Measurements from ENCODE around the gene GPC5. TPM values are rescaled to one million over a fixed set of nuclear protein-coding genes. Genes with fewer than 3 reads are reported as not detected.
"Not testable (repeated sequence)": the region's sequence is repeated elsewhere in the genome, so short reads cannot be mapped to it uniquely, and the experiment has no call there.

Gene GPC5
- polyA plus RNA-seq, 6 donors from 2014 or later, result 0.30 to 1.0 (median 0.40) TPM; not detected in 3

- DNase-seq, result no peak
- Mint-ChIP-seq H3K27me3 (no peaks in the 10 kb centered on the region), H3K4me1 (no peaks in the 10 kb centered on the region), H3K9me3 (peaks cover 0 to 9% (median 2%) of the 10 kb centered on the region in 7 donors), H3K4me3 (no peak overlapping the region), H3K27ac (peak overlapping the region in 1 of 6 donors; percentile 45), H3K36me3 (no peaks in the 10 kb centered on the region)
- ATAC-seq (ENCODE audit: low read depth in 2 of 2), result no peak
These were observed 366.1 kb downstream of the GPC5 start for GRCh38 chr13:91764527-91764926.

GRCh38 chr13:91767651-91768050, 369.2 kb downstream of the GPC5 start:
- Mint-ChIP-seq H3K36me3 (no peaks in the 10 kb centered on the region), H3K9me3 (peaks cover 0 to 9% (median 0%) of the 10 kb centered on the region in 7 donors), H3K27me3 (no peaks in the 10 kb centered on the region), H3K4me3 (no peak overlapping the region), H3K27ac (no peak overlapping the region), H3K4me1 (no peaks in the 10 kb centered on the region)
- ATAC-seq (ENCODE audit: low read depth in 2 of 2) (no peak), DNase-seq (no peak)

- no peak overlapping the region for H3K27ac Mint-ChIP-seq
- ATAC-seq (ENCODE audit: low read depth in 2 of 2) (no peak), DNase-seq (no peak)
- H3K9me3 Mint-ChIP-seq, result peaks cover 0 to 9% (median 0%) of the 10 kb centered on the region in 7 donors
- no peaks in the 10 kb centered on the region for H3K36me3 Mint-ChIP-seq
- H3K27me3 Mint-ChIP-seq, result no peaks in the 10 kb centered on the region
- H3K4me1 Mint-ChIP-seq, result no peaks in the 10 kb centered on the region
- no peak overlapping the region for H3K4me3 Mint-ChIP-seq
These were observed 370.3 kb downstream of the GPC5 start for GRCh38 chr13:91768746-91769145.

- no peak overlapping the region for H3K4me3 Mint-ChIP-seq
- peaks cover 0 to 4% (median 0%) of the 10 kb centered on the region in 7 donors for H3K9me3 Mint-ChIP-seq
- H3K36me3 Mint-ChIP-seq, result no peaks in the 10 kb centered on the region
- H3K4me1 Mint-ChIP-seq, result no peaks in the 10 kb centered on the region
- DNase-seq, result no peak
- no peak overlapping the region for H3K27ac Mint-ChIP-seq
- no peak for ATAC-seq (ENCODE audit: low read depth in 2 of 2)
- no peaks in the 10 kb centered on the region for H3K27me3 Mint-ChIP-seq
These were observed 372.8 kb downstream of the GPC5 start for GRCh38 chr13:91771229-91771628.

- H3K4me1 Mint-ChIP-seq, result no peaks in the 10 kb centered on the region
- no peak overlapping the region for H3K27ac Mint-ChIP-seq
- peaks cover 0 to 4% (median 0%) of the 10 kb centered on the region in 7 donors for H3K9me3 Mint-ChIP-seq
- DNase-seq (no peak), ATAC-seq (ENCODE audit: low read depth in 2 of 2) (no peak)
- H3K36me3 Mint-ChIP-seq, result no peaks in the 10 kb centered on the region
- H3K27me3 Mint-ChIP-seq, result no peaks in the 10 kb centered on the region
- no peak overlapping the region for H3K4me3 Mint-ChIP-seq
These were observed 375.3 kb downstream of the GPC5 start for GRCh38 chr13:91773591-91774227.

GRCh38 chr13:91774397-91774796, 376.0 kb downstream of the GPC5 start:
- no peaks in the 10 kb centered on the region for H3K27me3 Mint-ChIP-seq
- DNase-seq (no peak), ATAC-seq (ENCODE audit: low read depth in 2 of 2) (no peak)
- H3K9me3 Mint-ChIP-seq, result peaks cover 0 to 4% (median 0%) of the 10 kb centered on the region in 7 donors
- H3K36me3 Mint-ChIP-seq, result no peaks in the 10 kb centered on the region
- H3K4me1 Mint-ChIP-seq, result no peaks in the 10 kb centered on the region
- no peak overlapping the region for H3K4me3 Mint-ChIP-seq
- no peak overlapping the region for H3K27ac Mint-ChIP-seq

- no peak for DNase-seq
- Mint-ChIP-seq H3K27me3 (no peaks in the 10 kb centered on the region), H3K4me3 (no peak overlapping the region), H3K27ac (no peak overlapping the region), H3K9me3 (peaks cover 0 to 4% (median 0%) of the 10 kb centered on the region in 7 donors), H3K4me1 (no peaks in the 10 kb centered on the region), H3K36me3 (no peaks in the 10 kb centered on the region)
- ATAC-seq (ENCODE audit: low read depth in 2 of 2), result no peak
These were observed 378.3 kb downstream of the GPC5 start for GRCh38 chr13:91776611-91777193.

GRCh38 chr13:91778123-91778522, 379.7 kb downstream of the GPC5 start:
- Mint-ChIP-seq H3K27ac (peak overlapping the region in 1 of 6 donors; percentile 34), H3K27me3 (no peaks in the 10 kb centered on the region), H3K4me3 (no peak overlapping the region), H3K4me1 (no peaks in the 10 kb centered on the region), H3K9me3 (peaks cover 0 to 4% (median 0%) of the 10 kb centered on the region in 7 donors), H3K36me3 (no peaks in the 10 kb centered on the region)
- no peak for ATAC-seq (ENCODE audit: low read depth in 2 of 2)
- DNase-seq, result no peak

GRCh38 chr13:91781982-91782691, 383.7 kb downstream of the GPC5 start:
- H3K27me3 Mint-ChIP-seq; H3K9me3 Mint-ChIP-seq; H3K36me3 Mint-ChIP-seq; H3K4me3 Mint-ChIP-seq; H3K27ac Mint-ChIP-seq; DNase-seq; ATAC-seq (ENCODE audit: low read depth in 2 of 2); H3K4me1 Mint-ChIP-seq: not testable (repeated sequence)

GRCh38 chr13:91785431-91786119, 387.2 kb downstream of the GPC5 start:
- Mint-ChIP-seq H3K36me3 (no peaks in the 10 kb centered on the region), H3K27me3 (no peaks in the 10 kb centered on the region), H3K9me3 (peaks cover 0 to 3% (median 1%) of the 10 kb centered on the region in 7 donors), H3K4me3 (no peak overlapping the region), H3K4me1 (no peaks in the 10 kb centered on the region), H3K27ac (no peak overlapping the region)
- ATAC-seq (ENCODE audit: low read depth in 2 of 2) (no peak), DNase-seq (no peak)

GRCh38 chr13:91792054-91792453, 393.6 kb downstream of the GPC5 start:
- H3K4me1 Mint-ChIP-seq, result no peaks in the 10 kb centered on the region
- DNase-seq (no peak), ATAC-seq (ENCODE audit: low read depth in 2 of 2) (no peak)
- no peaks in the 10 kb centered on the region for H3K27me3 Mint-ChIP-seq
- no peaks in the 10 kb centered on the region for H3K36me3 Mint-ChIP-seq
- H3K27ac Mint-ChIP-seq, result no peak overlapping the region
- H3K9me3 Mint-ChIP-seq, result peaks cover 0 to 4% (median 0%) of the 10 kb centered on the region in 7 donors
- no peak overlapping the region for H3K4me3 Mint-ChIP-seq

GRCh38 chr13:91797567-91797966, 399.1 kb downstream of the GPC5 start:
- no peak for DNase-seq
- no peak overlapping the region for H3K4me3 Mint-ChIP-seq
- no peaks in the 10 kb centered on the region for H3K36me3 Mint-ChIP-seq
- no peaks in the 10 kb centered on the region for H3K27me3 Mint-ChIP-seq
- ATAC-seq (ENCODE audit: low read depth in 2 of 2), result no peak
- H3K27ac Mint-ChIP-seq, result no peak overlapping the region
- peaks cover 2 to 12% (median 6%) of the 10 kb centered on the region in 7 donors for H3K9me3 Mint-ChIP-seq
- no peaks in the 10 kb centered on the region for H3K4me1 Mint-ChIP-seq

- not testable (repeated sequence) for ATAC-seq (ENCODE audit: low read depth in 2 of 2); H3K27me3 Mint-ChIP-seq; DNase-seq; H3K36me3 Mint-ChIP-seq; H3K4me1 Mint-ChIP-seq; H3K27ac Mint-ChIP-seq; H3K4me3 Mint-ChIP-seq
- peaks cover 2 to 12% (median 6%) of the 10 kb centered on the region in 7 donors for H3K9me3 Mint-ChIP-seq
These were observed 399.9 kb downstream of the GPC5 start for GRCh38 chr13:91798338-91798737.
